ENCODE measurements around the gene LDB2. TPM values are rescaled to one million over a fixed set of nuclear protein-coding genes. Genes with fewer than 3 reads are reported as not detected.
A peak's percentile ranks its signal among the peaks of the same experiment; 100 is the strongest.

LDB2 gene
- total and polyA plus RNA-seq, 2 of the 8 experiments (the other 6 are each of a cell fraction or from before 2014, with no cell fraction given) = 57.0 to 140 TPM

GRCh38 chr4:16707874-16708273 lies 190.6 kb downstream of the LDB2 start:
- Histone ChIP-seq H3K9me3 (ENCODE audit: insufficient read depth in 2 of 2, low read depth in 1 of 2, low read length in 1 of 2) (no peaks in the 10 kb centered on the region), H3K23me2 (ENCODE audit: low read depth, low read length) (no peaks in the 10 kb centered on the region), H3K18ac (ENCODE audit: extremely low read depth, low read length) (no peak overlapping the region), H3K36me3 (ENCODE audit: control insufficient read depth in 2 of 4, insufficient read depth in 4 of 4, low read length in 3 of 4) (no peaks in the 10 kb centered on the region; a peak in 1 of 8 replicates), H3K27ac (ENCODE audit: low read depth, low read length) (no peak overlapping the region), H2BK120ac (replicated peaks; ENCODE audit: low read depth, low read length) (no peak overlapping the region), H4K20me1 (replicated peaks in 1 of 2; ENCODE audit: control insufficient read depth in 1 of 2, insufficient read depth in 2 of 2, low read length in 2 of 2) (peaks cover 0 to 2% of the 10 kb centered on the region in 2 experiments), H3K4ac (replicated peaks; ENCODE audit: insufficient read length, low read depth, low read length) (no peak overlapping the region), H4K91ac (replicated peaks; ENCODE audit: insufficient read length, low read length) (no peak overlapping the region), H3K23ac (ENCODE audit: insufficient read length) (no peak overlapping the region), H3K14ac (ENCODE audit: insufficient read length) (no peak overlapping the region), H4K5ac (ENCODE audit: insufficient read length, low read depth, low read length) (no peak overlapping the region), H2BK15ac (ENCODE audit: low read length) (no peak overlapping the region), H4K8ac (ENCODE audit: extremely low read depth, insufficient read depth, low read length) (no peak overlapping the region), H3K27me3 (replicated peaks in 1 of 4; ENCODE audit: control insufficient read depth in 3 of 4, extremely low read depth in 1 of 4, insufficient read depth in 3 of 4, low read length in 3 of 4) (peaks cover 0 to 1% (median 0%) of the 10 kb centered on the region in 4 experiments; a peak in 1 of 7 replicates), H3K79me1 (ENCODE audit: low read depth, low read length) (no peaks in the 10 kb centered on the region), H3K9ac (replicated peaks in 1 of 4; ENCODE audit: extremely low read depth in 1 of 4, low read depth in 3 of 4, low read length in 3 of 4) (no peak overlapping the region), H2BK20ac (ENCODE audit: low read length) (no peak overlapping the region), H3K79me2 (ENCODE audit: control insufficient read depth in 1 of 2, insufficient read depth in 2 of 2, low read length in 2 of 2) (no peaks in the 10 kb centered on the region), H3K4me1 (replicated peaks in 1 of 4; ENCODE audit: control insufficient read depth in 3 of 4, insufficient read depth in 4 of 4, low read length in 3 of 4) (no peaks in the 10 kb centered on the region), H2BK5ac (ENCODE audit: low read depth, low read length) (no peak overlapping the region), H3K4me2 (ENCODE audit: insufficient read depth in 1 of 2, low read depth in 2 of 2, low read length in 2 of 2) (no peak overlapping the region), H3K56ac (replicated peaks; ENCODE audit: insufficient read length, low read depth, low read length) (no peak overlapping the region), H2AK5ac (ENCODE audit: low read depth, low read length) (no peak overlapping the region), H2AFZ (ENCODE audit: low read length) (no peak overlapping the region), H3K4me3 (ENCODE audit: extremely low read depth in 1 of 4, insufficient read depth in 2 of 4, low read depth in 3 of 4, low read length in 4 of 4) (no peak overlapping the region), H2BK12ac (ENCODE audit: low read depth, low read length) (no peak overlapping the region)
- FAIRE-seq (peak; percentile 36), DNase-seq (ENCODE audit: low read depth in 1 of 2, low spot score in 2 of 2) (no peak)
- ChIA-PET CTCF (ENCODE audit: partially characterized antibody) (interaction anchor here (0.6 to 1.6 kb wide), 7 partner anchors 12 to 466 kb away, joined by 3 to 5 read pairs (median 3); no protein-coding TSS in a partner anchor), POLR2A (ENCODE audit: partially characterized antibody) (interaction anchor here (1.2 kb wide), 1 partner anchor 10 kb away, joined by 3 read pairs; no protein-coding TSS in a partner anchor)
- 100% methylated on average over 4 of the region's 4 CpGs; no CpG with 5 or more reads in 1 of the 2 experiments for WGBS, 2 experiments (ENCODE audit: extremely low coverage in 1 of 2, insufficient coverage in 1 of 2, insufficient read length in 1 of 2, insufficient replicate concordance in 2 of 2, low coverage in 1 of 2, low lambda C conversion rate in 2 of 2, missing lambda C conversion rate in 1 of 2)
- TF ChIP-seq CHD1 (IDR thresholded peaks at IDR 0.05; ENCODE audit: low read depth, low read length) = no peak
- TF ChIP-seq POLR2A (IDR thresholded peaks at IDR 0.05; ENCODE audit: control extremely low read depth in 1 of 2, low read depth in 2 of 2, low read length in 2 of 2) = no peak
- TF ChIP-seq YY1 (IDR thresholded peaks at IDR 0.05; ENCODE audit: low read depth, low read length) = no peak
- no peak for TF ChIP-seq RBBP5 (IDR thresholded peaks at IDR 0.05; ENCODE audit: borderline replicate concordance, low read depth, low read length)
- no peak for TF ChIP-seq EZH2 (IDR thresholded peaks at IDR 0.05; ENCODE audit: low read depth, low read length, severe bottlenecking)

Measured in H1 (cell line).